ENCODE measurements around the gene TBL2.
"Not testable (repeated sequence)": the region's sequence is repeated elsewhere in the genome, so short reads cannot be mapped to it uniquely, and the experiment has no call there.

The TBL2 gene

DNA sequence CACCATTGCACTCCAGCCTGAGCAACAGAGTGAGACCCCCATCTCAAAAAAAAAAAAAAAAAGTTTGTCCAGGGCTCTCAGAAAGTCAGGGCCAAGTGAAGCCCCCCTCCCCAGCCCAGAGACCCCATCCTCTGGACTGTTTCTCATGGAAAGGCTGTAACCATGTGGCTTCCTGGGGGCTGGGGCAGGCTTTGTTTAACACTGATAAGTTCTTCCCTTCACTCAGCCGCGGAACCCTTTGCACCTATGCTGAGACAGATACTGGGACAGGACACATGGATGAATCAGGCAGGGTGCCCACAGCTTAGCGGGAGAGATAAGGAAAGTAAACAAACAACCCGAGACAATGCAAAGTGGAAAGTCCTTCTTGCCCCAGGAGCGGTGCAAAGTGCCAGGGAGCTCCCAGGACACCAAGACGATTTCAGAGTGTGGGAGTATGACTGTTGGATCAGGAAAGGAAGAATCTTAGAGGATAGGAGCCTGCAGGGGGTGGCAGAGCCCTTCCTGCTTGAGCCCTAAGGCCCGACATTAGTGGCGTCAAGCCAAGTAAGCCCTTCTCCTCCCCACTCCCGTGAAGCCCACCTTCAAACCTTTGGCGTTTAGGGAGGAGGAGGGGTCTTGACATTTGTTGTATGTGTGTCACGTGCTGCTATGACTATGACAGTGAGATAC, 34.4 kb upstream of the TBL2 start:
- H3K4me3 ChIP-seq (ENCODE audit: low read depth, low read length): no peak overlapping the region
- TF ChIP-seq, protein P1, sequence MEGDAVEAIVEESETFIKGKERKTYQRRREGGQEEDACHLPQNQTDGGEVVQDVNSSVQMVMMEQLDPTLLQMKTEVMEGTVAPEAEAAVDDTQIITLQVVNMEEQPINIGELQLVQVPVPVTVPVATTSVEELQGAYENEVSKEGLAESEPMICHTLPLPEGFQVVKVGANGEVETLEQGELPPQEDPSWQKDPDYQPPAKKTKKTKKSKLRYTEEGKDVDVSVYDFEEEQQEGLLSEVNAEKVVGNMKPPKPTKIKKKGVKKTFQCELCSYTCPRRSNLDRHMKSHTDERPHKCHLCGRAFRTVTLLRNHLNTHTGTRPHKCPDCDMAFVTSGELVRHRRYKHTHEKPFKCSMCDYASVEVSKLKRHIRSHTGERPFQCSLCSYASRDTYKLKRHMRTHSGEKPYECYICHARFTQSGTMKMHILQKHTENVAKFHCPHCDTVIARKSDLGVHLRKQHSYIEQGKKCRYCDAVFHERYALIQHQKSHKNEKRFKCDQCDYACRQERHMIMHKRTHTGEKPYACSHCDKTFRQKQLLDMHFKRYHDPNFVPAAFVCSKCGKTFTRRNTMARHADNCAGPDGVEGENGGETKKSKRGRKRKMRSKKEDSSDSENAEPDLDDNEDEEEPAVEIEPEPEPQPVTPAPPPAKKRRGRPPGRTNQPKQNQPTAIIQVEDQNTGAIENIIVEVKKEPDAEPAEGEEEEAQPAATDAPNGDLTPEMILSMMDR (conservative IDR thresholded peaks at IDR 0.05; ENCODE audit: low read depth, low read length): peak; percentile 54
- DNase-seq (ENCODE audit: low read depth): peak; percentile 56

DNA sequence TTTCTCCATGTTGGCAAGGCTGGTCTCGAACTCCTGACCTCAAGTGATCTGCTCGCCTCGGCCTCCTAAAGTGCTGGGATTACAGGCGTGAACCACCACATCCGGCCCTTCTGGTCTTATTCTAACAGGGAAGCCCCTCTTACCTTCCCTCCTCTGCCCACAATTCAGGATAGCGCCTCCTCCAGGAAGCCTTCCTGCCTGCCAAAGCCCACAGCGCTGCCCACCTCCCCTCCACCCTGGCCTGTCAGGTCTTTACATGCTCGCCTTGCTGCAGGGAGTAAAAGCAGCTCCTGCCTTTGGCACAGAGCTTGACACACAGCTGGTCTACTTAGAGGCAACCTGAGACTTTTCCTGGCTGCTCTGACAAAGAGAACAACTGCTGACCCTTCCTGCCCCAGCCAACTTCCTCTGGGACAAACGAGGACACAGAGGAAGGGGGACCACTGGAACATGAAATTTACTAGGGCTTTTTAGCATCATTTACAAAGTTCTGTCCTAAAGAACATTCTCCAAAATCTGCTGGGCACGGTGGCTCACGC, 32.7 kb upstream of the TBL2 start:
- DNase-seq (ENCODE audit: low read depth): no peak
- TF ChIP-seq, protein P1 (conservative IDR thresholded peaks at IDR 0.05; ENCODE audit: low read depth, low read length): no peak
- no peak overlapping the region for H3K4me3 ChIP-seq (ENCODE audit: low read depth, low read length)

DNA sequence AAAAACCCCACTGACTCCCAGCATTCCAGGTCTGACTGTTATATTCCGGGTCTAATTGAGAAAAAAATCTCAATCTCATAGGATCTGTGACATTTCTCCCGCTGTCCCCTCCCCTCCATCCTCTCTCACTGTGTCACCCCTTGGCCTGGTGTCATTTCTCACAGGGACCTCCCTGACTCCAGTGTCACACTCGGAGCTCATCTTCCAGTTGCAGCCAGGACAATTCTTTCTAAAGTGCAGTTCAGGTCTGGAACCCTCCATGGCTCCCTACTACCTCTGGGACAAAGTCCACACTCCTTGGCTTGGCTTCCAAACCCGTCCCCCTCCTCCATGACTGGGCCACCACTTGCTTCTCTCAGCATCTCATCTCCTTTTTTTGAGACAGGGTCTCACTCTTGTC, 31.7 kb upstream of the TBL2 start:
- TF ChIP-seq, protein P1 (conservative IDR thresholded peaks at IDR 0.05; ENCODE audit: low read depth, low read length): no peak
- H3K4me3 ChIP-seq (ENCODE audit: low read depth, low read length): no peak overlapping the region
- no peak for DNase-seq (ENCODE audit: low read depth)

DNA sequence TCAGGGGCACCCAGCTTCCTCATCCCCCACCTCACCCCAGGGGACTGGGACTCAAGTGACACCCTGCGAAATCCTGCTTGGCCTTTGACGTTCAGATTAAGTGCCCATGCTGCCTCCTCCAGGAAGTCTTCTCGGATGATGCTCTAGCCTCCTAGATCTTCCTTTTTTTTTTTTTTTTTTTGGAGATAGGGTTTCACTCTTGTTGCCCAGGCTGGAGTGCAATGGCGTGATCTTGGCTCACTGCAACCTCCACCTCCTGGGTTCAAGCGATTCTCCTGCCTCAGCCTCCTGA, 29.3 kb upstream of the TBL2 start:
- not testable (repeated sequence) for H3K4me3 ChIP-seq (ENCODE audit: low read depth, low read length); DNase-seq (ENCODE audit: low read depth)

DNA sequence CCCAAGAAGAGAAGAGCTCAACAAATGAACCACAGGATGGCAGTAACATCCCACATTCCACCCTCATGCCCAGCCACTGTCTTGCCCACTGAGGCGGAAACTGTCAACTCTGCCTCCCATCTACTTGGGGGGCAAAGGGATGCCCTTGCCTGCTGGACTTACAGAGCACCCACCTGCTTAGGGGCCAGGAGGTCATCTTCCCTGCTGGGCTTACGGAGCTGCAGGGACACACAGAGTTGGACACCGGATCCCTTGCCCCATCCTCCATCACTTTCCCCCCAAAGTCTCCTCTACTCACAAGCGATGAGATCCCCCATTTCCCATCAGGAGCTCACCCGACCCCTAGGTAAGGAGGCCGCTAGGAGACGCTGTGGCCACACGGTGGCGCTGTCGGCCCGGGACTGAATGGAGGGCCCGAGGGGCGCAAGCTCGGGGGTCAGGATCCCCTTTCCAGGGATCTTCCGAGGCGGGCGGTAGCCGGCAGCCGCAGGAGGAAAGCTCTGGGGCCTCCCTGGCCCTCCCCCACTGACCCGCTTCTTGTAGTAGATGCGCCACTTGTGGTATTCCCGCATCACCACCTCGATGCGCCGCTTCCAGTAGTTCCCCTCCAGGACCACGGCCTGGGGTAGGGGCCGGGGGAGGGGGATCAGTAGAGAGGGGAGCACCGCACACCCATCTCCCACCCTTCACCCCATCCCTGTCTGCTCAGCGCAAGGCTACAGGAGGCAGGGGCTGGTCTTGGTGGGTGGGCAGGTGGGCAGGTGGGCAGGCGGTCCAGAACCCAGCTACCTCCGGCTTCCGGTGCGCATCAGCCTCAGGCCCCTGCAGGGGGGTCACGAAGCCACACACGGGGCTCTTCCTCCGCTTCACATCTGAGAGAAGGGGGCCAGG, 28.7 kb upstream of the TBL2 start:
- TF ChIP-seq, protein P1 (conservative IDR thresholded peaks at IDR 0.05; ENCODE audit: low read depth, low read length): peak; percentile 93
- peak; percentile 40 for DNase-seq (ENCODE audit: low read depth)
- H3K4me3 ChIP-seq (ENCODE audit: low read depth, low read length): no peak overlapping the region

DNA sequence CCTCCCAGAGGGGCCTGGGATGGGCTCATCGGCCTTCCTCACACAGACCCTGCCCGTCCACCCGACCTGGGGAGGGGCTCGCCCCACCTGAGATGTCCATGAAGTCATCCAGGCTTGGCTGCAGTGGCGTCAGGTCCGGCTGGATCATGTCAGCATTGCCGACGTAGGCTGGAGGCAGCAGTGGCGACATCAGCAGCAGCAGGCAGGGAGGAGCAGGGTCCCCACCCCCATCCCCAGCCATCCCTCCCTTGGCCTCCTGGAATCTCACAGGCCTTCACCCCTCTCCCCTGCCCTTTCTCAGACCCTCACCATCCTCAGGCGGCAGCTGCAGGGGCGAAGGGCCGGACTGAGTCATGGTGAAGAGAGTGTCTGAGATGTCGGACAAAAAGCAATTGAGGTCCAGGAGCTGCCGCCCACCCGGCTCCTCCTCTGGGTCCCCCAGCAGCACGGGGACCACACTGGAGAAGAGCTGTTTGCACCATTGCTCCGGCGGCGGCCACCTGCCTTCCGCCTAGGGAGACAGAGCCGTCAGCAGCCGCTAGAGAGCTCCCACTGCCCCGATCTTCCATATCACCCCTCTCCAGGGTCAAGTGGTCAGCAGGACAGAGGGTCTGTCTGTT, 27.3 kb upstream of the TBL2 start:
- H3K4me3 ChIP-seq (ENCODE audit: low read depth, low read length): no peak overlapping the region
- no peak for DNase-seq (ENCODE audit: low read depth)
- TF ChIP-seq, protein P1 (conservative IDR thresholded peaks at IDR 0.05; ENCODE audit: low read depth, low read length): no peak
